HG03571 (cell line): ENCODE results near the gene LSP1.
"Not testable (repeated sequence)": the region's sequence is repeated elsewhere in the genome, so short reads cannot be mapped to it uniquely, and the experiment has no call there.

Experiments
- ATAC-seq: cut with Tn5 transposase; IDR thresholded peaks from one replicate; pipeline ENCODE4 v1.9.1; 2021; ENCODE audit not compliant: unreplicated experiment

LSP1 gene

DNA sequence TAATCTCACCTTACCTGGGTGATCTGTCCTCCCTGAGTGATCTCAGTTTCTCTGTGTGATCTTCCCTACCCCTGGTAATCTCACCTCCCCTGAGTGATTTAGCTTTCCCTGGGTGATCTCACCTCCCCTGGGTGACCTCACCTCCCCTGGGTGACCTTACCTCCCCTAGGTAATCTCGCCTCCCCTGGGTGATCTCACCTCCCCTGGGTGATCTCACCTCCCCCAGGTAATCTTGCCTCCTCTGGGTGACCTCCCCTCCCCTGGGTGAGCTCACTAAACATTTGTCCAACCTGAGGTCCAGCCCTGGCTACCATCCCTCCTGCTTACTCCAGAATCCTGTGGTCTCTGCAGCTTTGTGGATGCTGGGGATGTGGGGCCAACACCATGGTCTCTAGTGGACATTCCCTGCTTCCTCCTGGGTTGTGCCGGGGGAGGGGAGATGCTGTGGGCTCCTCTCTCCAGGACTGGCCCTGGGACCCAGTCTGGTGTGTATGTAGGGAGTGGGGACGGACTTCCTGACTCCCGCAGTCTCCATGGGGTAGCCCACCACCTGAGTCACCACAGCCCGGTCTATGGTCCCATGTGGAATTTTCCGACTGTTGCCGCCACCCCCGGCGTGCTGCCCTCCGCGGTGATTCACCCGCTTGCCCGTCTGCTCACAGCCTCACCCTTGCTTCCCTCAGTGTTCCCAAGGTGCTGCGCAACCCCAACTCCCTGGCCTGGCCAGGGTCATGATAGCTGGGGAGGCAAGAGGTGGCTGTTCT lies 9.9 kb downstream of the LSP1 start:
- ATAC-seq, result no peak

DNA sequence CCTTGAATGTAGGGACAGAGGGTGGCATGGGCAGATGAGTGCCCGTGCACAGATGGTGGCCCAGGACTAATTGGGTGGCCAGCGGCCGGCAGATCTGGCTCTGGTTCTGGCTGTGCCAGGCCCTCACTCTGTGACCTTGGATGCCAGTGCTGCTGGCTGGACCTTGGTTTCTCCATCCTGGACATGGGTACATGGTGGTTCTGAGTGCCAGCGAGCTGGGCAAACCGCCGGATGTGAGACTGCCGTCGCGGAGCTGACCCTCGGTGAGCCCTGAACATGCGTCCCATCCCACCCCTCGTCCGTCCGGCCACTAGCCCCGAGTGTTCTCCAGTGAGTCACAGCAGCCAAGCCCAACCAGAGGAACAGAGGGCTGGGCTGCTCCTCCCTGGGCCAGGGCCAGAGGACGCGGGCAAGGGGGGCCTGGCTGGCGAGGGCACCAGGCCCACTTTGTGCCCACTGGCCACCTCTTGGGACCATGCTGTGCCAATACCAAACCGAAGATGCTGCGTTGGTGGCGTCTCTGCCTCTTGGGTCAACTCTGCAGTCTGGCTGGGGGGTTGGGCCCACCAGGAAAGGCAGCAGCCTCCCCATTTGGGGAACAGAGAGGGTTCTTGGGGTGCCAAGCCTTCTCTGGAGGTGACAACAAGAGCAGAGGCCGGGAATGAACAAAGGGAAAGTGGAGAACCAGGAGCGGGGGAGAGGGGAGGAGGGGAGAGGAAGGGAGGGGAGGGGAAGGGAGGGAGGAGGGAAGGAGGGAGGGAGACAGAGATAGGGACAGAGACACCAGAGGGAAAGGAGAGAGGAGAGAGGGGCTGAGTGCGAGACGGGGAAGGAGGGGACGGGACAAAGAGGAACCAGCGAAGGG lies 10.7 kb downstream of the LSP1 start:
- no peak for ATAC-seq

DNA sequence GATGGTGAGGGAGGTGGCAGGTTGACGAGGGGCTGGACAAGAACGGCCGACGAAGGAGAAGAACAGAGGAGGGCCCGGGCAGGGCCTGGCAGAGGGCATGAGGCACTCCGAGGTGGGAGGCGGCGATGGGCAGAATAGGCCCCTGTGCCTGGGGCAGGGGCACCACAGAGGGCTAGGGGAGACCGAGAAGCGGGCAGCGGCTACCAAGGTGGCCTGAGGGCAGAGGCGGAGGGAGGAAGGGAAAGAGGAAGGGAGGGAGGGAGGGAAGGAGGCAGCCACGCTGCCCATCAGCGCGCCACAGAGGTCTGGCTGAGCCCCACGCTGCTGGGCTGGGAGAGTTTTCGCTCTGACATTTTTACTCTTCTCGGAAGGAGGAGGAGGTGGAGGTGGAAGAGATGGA lies 11.3 kb downstream of the LSP1 start:
- no peak for ATAC-seq

DNA sequence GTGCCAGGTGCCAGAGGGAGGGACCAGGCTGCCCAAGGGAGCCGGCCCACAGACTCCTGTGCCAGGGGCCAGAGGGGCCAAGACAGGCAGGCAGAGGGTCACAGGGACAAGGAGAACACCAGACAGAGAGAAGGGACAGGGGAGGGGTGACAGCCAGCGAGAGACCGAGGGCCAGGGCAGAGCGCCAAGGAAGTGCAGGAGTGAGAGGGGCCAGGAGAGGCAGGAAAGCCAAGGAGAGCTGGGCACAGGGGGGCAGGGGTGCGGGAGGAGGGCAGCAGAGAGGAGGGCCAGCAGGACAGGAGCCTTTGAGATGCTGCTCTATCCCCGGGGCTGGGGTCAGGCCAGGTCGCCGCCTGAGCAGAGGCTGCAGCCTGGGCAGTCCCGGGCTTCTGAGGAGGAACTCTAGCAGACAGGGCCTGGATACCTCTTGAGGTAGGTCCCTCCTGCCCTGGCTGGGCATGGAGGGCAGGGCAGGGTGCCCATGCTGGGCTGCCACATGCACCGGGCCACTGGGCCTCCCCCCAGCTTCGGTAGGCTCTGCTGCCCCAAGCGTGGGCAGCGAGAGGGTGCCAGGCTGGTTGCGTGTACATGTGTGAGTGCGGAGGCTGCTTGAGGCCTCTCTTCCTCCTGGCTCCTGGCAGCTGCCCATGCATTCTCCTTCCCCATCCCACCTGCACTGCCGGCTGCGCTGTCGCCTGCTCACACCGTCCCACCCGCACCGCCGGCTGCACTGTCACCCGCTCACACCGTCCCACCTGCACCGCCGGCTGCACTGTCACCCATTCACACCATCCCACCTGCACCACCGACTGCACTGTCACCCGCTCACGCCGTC lies 12.2 kb downstream of the LSP1 start:
- no peak for ATAC-seq

DNA sequence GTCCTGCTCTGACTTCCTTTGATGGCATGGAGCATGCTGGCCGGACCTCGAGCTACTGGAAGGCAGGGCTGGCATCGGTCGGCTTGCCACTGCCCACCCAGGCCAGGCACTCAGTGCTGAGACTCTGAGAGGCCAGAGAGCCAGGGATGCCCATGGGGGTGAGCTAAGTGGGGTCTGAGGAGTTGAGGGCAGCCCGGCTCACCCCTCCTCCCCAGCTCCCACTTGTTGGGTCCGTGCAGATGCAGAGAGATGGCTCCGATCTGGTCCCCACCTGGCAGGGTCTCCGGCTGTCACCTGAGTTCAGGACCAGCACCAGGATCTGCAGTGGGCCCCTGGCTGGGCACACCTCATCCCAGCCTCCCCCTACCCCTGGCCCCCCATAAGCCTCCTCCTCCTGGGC lies 13.3 kb downstream of the LSP1 start:
- ATAC-seq, result no peak

DNA sequence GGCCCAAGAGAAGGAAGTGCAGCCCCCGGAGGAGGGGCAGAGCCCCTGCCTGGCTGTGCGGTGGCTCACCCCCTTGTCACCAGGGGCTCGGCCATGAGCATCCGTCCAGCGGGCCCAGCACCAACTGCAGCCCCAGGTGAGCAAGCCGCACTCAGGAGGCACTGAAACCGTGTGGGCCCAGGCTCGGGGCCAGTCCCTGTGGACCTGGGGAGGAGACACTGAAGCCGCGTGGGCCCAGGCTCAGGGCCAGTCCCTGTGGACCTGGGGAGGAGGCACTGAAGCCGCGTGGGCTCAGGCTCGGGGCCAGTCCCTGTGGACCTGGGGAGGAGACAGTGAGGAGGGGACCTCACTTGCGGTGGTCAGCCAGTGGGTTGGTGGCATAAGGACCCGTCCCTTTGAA lies 13.9 kb downstream of the LSP1 start:
- ATAC-seq, result no peak

DNA sequence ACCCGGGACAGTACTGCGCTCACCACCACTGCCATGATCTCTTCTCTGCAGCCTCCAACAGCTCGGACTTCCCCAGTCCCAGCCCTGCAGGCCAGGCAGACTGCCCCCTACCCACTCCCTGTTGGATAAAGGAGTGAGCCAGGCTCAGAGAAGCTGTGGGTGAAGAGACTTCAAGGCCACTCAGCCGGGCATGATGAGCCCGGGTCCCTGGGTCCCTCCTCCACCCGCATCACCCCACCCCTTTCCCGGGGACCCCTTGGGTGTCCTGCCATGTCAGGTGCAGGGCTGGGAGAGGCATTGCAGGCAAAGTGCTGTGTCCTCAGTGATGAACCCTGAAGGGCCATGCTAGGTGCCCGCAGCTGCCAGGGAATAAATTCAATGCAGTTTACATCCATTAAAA lies 14.5 kb downstream of the LSP1 start:
- ATAC-seq, result no peak

DNA sequence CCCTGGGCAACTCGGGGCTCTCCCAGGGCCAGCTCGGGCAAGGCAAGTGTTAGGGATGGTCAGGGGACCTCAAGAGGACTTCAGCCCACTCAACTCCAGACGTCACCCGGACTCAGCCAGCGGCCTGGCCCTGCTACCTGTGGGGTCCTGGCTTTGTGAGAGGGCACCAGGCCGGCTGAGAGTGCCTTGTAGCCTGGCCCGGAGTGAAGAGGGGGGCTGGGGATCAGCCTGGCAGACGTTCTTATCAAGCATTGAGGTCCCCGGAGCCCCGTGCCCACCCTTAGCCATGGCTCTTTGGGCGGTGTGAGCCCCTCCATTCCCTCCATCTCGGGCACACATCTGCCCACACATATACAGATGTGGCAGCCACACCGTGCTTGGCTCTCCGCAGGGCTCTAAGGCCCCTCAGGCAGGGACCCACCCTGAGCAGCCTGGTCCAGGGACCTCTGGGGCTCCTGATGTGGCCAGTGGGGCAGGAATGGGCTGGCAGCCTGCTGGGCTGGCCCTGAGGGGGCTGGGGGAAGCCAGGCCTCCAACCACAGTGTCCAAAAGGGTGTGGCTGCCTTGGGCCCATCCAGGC lies 15.3 kb downstream of the LSP1 start:
- ATAC-seq, result no peak

DNA sequence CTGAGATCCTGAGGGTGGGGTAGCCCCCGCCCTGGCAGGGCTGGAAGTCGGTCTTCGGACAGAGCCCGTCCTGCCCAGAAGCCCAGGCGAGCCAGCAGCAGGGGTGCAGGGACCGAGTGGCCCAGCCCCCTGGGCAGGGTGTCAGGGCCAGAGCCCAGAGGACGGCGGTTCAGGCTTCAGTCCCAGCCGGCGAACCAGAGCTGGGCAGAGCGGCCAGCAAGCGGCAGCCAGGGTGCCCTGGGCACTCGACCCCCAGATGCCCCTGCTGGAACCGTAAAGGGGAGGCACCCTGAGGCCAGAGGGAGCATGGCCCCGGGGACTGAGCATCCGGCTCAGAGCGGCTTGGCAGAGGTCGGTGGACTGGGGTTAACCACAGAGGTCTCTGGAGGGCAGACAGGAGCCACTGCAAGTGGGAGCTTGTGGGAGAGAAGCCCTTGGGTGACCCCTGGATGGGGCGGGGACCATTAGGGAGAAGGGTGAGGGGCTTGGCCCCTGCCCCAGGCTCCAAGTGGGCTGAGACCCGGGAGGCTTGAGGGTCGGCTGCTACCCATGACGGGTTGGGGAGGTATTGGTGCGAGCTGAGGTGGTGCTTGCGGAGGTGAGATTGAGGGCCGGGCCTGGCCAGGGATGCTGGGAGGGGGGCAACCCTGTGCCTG lies 15.9 kb downstream of the LSP1 start:
- no peak for ATAC-seq

DNA sequence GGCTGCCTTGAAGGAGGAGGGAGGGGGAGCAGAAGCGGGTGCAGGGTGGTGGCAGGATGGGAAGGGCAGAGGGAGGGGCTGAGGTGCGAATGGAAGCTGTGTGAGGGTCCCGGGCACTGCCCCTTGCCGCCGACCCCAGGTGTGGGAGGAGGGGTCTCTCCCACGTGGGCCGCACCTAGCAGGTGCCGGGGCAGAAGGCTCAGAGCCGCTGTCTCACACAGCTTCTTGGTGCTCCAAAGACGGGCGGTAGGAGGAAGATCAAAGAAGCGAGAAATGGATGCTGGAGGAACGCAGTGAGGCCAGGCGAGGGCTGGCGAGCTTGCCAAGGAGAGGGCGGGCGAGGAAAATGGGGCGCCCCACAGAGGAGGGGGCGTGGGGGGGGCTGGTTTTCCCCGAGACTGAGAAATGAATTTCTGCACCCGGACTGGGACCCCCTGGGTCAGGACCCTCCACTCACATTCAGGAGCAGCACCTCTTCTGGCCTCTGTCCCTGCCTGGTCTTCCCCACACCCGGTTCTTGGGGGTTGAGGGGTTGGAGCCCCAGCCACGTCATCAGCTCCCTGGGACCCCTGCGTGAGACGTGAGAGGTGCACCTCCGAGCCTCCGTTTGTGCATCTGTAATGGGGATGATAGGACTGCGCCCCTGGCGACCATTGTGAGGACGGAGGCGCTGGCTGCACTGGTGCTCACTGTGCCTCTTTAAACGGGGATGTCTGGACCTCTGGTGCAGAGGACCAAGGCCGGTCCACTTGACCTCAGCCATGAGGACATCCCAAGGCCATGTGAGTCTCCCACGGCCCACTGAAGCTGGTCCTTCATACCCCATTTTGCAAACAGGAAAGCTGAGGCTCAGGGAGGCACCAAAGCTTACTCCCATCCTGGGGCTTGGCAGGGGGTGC lies 16.8 kb downstream of the LSP1 start:
- no peak for ATAC-seq

DNA sequence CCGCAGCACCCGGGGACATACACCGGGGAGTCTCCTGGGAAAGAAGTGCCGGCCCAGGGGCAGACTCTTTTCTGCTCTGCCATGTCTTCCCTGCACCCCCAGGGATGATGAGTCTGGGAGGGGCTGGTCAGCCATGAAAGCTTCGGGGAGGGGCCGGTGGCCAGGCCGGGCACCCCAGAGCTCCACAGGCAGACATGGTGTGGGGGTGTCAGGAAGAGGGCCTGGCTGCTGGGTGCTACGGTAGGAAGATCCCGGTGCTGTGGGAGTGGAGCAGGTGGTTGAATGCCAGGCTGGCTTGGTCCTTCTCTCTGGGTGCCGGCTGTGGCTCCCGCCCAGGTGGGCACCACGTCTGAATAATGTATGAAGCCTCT lies 17.4 kb downstream of the LSP1 start:
- no peak for ATAC-seq

DNA sequence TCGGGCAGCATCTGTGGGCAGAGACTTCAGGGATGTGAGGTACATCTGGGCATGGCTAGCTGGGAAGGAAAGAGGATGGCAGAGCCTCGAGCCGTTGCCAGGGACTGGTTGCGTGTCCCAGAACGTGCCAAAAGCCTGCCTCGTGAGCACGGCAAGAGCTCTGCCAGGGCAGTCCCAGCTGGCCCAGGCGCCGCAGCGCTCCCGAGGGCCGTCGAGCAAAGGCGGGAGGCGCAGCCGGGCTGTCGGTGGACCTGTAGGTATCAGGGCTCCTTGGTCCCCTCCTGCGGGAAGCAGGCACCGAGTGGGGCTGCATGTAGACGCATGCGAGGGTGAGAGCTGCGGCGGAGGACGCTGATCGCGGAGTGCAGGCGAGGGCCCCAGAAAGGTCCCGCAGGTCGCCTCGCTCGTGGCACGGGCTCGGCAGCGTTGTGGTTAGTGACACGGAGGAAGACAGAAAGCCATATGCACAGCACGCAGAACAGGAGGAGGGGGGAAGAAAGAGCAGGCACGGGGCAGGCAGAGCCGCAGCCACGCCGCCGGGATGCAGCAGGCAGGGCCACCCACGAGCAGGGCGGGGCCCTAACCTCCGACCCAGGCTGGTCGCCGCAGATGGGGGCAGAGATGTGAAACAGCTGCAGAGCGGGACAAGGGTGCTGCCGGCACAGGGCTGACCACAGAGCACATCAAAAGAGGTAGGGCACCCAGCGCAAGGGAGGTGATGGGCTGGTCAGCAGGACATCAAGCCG lies 18.0 kb downstream of the LSP1 start:
- no peak for ATAC-seq

DNA sequence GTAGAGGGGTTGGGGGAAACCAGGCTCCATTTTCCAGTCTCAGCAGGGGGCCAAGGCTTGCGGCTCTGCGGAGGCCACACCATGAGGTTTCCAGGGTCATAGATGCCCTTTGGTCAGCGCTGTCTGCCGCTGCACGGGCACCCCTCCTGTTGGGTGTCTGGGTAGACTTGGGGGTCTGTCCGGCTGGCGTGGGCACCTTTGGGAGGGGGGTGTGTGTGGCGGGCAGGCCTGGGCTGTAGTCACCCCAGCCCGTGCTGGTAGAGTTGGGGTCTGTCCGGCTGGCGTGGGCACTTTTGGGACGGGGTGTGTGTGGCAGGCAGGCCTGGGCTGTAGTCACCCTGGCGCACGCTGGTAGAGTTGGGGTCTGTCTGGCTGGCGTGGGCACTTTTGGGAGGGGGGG lies 18.6 kb downstream of the LSP1 start:
- no peak for ATAC-seq

DNA sequence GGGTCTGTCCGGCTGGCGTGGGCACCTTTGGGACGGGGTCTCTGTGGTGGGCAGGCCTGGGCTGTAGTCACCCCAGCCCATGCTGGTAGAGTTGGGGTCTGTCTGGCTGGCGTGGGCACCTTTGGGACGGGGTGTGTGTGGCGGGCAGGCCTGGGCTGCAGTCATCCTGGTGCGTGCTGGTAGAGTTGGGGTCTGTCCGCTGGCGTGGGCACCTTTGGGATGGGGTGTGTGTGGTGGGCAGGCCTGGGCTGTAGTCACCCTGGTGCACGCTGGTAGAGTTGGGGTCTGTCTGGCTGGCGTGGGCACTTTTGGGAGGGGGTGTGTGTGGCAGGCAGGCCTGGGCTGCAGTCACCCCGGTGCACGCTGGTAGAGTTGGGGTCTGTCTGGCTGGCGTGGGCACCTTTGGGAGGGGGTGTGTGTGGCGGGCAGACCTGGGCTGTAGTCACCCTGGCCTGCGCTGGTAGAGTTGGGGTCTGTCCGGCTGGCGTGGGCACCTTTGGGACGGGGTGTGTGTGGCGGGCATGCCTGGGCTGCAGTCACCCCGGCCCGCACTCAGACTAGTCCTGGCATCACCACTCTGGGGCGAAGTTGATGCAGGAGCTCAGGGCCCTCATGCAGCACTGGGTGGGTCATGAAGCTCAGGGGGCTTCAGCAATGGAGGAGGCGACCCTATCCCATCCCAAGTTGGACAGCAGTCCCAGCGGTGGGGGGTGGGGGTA lies 19.5 kb downstream of the LSP1 start:
- no peak for ATAC-seq

DNA sequence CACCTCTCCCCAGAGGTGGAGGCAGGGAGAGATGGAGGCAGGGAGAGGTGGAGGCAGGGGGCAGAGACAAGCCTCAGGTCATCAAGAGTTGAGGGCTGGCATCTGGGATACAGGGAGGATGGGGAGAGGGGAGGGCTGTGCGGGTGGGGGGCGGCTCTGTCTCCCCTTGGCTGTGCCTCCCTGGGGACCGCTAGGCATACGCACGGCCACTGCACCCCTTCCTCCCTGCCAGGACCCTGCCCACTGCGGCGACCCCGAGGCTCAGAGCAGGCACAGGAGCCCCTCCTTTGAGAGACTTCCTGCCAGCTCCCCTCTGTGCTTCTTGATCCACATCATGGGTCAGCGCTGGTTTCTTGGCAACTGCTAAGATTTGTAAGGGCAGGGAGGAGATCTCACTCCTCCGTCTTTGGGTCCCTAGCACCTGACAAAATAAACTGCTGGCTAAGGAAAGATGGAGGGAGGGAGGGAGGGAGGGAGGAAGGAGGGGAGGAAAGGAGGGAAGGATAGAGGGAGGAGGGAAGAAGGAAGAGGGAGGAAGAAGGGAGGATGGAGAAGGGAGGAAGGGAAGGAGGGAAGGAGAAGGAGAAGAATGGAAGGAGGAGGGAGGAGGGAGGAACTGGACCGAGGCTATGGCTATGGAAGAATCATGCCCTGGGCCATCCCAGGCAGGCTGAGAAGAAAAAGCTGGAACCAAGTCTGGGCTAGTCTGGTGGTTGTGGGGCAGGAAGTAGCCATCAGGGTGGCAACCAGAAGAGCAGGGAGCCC lies 20.3 kb downstream of the LSP1 start:
- ATAC-seq, result no peak

DNA sequence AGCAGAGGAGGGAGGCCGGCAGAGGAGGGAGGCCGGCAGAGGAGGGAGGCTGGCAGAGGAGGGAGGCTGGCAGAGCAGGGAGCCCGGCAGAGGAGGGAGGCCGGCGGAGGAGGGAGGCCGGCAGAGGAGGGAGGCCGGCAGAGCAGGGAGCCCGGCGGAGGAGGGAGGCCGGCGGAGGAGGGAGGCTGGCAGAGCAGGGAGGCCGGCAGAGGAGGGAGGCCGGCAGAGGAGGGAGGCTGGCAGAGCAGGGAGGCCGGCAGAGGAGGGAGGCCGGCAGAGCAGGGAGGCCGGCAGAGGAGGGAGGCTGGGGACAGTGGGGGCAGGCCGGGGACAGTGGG lies 20.9 kb downstream of the LSP1 start:
- not testable (repeated sequence) for ATAC-seq

DNA sequence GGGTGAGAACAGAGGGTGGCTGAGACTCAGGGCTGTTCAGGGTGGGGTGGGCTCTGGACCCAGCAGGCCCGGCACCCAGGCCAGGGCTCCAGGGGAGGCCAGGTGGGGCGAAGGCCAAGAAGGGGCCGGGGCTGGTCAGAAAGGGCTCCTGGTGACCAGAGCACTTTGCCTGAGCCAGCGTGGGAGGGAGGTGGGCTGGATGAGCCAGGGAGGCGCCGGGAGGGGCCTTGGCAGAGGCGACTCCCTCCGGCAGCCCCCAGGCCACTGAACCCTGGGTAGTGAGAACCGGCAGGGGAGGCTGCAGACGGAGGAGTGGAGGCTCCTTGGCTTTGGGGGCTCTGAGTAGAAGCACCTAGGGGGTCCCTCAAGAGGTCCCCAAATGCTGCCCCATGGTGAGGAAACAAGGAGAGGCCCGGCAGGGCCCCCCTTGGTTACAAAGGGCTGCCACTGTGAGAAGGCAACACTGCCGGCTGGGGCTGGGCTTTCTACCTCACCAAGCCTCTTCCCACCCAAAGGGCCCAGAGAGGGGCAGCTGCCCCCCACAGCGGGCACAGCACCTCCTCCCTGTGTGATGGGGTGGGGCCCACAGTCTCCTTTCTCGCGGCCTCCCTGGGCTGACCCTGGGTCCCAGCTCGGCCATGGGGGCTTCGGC lies 21.7 kb downstream of the LSP1 start:
- ATAC-seq, result not testable (repeated sequence)
